DMS53 treated with DMSO at 0.1 percent for 48 hours (cell line): ENCODE data around the gene SMARCC2.

Source experiments
- DNase-seq: peaks from one replicate; lab custom pipeline; 2025; ENCODE audit not compliant: unreplicated experiment; lab: John Stamatoyannopoulos, UW

The SMARCC2 gene

DNA sequence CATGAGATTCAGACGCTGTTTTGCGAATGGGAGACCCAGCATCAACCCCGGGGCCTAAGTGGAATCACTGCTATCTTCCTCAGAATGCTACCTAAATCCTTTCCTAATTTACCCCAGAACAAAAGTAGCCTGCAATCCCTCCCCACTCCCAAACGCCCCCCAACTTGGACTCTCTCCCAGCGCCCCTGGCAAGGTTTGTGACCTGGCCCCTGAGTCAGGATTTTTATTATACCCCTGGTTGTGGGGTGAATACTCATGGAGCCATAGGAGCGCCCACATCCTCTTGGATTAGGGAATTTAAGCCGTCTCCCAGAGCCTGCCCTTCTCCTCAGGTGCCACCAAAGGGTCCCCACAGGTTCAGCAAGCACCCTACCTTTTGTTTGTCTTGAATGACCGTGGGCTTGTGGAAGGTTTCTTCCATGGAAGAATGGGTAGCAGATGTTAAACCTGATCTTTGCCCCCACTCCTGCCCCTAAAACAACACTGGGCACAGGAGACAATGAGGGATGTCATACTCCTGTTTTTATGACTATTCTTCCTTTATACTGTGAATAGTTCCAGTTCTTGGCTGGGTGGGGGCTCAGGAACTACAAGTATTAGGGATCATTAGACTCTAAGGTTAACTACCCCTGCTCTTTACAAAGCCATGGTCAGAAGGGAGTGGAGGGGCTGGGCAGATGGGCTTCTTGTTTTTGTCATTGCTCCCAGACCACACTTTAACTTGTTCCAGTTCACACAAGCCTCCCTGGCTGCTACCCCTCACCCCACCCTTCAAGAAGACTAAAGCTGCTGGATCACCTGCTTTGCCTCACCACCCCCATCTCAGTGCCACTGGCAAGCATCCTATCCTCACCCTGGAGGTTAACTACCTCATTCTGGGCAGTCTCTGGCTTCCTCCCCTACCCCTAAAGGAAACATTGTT, 36.3 kb downstream of the SMARCC2 start:
- no peak for DNase-seq

DNA sequence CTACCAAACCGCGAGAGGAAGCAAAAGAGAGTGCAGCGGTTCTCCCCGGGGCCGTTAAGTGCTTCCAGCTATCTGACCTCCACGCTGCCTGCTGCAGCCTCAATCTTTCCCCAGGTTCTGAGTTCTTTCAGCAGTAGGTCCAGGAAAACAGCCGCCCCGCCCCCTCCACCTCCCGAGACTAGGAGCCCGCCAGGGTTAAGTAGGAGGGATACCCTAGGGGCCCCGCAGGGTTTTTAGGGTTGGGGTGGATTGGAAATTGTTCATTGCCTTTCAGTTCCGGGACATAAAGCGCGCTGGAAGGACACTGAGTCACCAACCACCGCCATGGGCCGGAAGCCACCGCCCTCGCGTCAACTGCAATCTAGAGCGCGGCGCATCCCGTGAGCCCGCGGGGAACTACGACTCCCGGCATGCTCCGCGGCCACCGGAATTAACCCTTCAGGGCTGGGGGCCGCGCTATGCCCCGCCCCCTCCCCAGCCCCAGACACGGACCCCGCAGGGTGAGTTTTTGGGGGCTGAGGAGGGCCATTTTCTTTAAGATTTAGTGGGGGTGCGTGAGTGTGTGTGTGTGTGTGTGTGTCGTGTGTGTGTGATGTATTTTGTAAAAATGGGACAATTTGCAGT, 37.0 kb downstream of the SMARCC2 start, which contains the start of gene MYL6B:
TSS of gene MYL6B (plus strand) at position 456 of the 624 bp plus-strand sequence. CDS start 1,332 bp downstream, outside the sequence.
- DNase-seq = peak; percentile 86

DNA sequence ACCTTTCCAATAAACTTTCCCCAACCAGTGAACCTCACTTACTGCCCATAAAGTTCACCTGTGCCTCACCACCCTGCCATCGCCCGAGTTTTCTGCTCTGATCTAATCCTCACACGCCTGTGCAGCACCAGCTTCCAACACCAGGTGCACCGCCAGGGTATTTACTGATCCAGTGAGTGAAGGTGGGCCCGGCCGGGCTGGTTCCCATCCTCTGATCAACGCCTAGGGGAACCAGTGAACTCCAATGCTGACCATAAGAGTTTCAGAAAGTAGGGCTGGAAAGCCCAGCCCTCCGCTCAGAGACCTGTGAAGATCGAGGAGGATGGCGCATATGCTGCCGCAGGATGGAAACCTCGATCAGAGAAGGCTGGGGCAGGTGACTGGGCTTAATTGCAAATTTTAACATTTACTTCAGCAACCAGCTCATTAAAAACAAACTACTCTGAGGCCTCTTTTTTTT, 37.6 kb downstream of the SMARCC2 start:
- peak; percentile 66 for DNase-seq

GRCh38 chr12:56150563-56150962, 38.7 kb downstream of the SMARCC2 start:
- DNase-seq = no peak

GRCh38 chr12:56146492-56147460, 42.5 kb downstream of the SMARCC2 start:
- no peak for DNase-seq

- no peak for DNase-seq
These were observed 44.1 kb downstream of the SMARCC2 start for GRCh38 chr12:56145217-56145616.

DNA sequence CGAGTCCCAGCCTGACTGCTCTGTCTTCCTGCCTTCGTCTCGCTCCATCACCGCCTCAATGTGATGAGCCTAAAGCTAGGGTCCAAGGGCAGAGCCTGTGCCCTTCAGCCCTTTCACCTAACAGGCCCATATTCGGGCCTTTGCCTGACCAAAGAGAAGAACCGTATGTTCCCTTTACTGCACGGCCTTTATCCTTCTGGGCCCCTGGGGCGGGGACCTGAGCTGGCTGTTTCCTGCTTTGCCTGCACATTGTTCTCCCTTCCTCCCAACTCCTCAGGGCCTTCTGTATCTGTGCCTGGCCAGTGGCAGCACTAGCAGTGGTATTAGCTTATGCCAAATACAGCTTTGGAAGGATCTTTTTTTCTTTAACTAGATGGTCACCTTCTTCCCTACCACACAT, 45.4 kb downstream of the SMARCC2 start:
- DNase-seq = no peak

GRCh38 chr12:56143217-56143616, 46.1 kb downstream of the SMARCC2 start:
- no peak for DNase-seq

DNA sequence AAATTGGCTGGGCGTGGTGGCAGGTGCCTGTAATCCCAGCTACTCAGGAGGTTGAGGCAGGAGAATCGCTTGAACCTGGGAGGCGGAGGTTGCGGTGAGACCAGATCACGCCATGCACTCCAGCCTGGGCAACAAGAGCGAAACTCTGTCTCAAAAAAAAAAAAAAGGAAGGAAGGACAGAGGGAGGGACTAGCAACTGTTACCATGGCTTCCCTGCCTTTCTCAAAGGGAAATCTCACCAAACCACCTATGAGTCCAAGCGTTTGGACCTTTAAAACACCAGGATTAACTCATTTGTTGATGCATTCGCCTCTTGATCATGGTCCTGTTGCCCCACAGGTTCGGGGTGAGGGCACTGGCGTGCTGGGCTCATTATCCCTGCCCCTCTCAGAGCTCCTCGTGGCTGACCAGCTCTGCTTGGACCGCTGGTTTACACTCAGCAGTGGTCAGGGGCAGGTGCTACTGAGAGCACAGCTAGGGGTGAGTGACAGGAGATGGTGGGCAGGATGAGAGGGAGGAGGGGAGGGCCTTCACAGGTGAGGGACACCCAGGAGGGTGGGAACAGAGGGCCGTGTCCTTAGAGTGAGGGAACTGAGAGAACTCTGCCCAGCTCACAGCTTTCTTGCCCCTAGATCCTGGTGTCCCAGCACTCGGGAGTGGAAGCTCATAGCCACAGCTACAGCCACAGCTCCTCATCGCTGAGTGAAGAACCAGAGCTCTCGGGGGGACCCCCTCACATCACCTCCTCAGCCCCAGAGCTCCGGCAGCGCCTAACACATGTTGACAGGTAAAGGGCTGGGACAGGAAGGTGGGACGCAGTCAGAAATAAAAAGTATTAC, 47.1 kb downstream of the SMARCC2 start:
- DNase-seq = no peak

GRCh38 chr12:56137853-56138571, 51.3 kb downstream of the SMARCC2 start:
- no peak for DNase-seq

DNA sequence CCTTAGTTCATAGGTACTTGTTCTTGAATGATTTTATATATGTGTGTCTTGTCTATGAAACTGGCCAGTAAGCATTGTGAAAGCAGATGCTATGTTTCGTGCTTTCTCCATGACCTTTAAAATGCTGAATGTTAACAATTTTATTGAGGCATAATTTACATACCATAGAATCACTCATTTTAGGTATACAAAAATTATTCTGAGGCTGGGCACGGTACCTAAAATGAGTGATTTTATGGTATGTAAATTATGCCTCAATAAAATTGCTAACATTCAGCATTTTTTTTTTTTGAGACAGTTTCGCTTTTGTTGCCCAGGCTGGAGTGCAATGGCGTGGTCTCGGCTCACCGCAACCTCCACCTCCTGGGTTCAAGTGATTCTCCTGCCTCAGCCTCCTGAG, 54.4 kb downstream of the SMARCC2 start:
- DNase-seq = no peak

DNA sequence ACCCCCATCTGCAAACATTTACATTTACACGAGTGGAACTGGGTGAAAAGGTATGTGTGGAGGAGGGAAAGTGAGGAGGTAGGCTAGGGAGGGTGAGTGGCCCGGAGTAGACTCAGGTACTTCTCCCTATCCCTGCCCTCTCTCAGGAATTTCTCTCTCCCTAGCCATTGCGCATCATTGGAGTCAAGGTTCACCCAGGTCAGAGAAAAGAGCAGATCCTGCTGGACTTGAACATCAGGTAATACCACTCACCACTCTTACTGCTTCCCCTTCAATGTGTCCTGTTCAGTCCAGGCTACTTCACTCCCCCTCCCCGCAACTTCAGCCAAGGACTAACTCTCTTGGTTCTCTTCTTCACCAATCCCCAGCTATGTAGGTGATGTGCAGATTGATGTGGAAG, 58.4 kb downstream of the SMARCC2 start:
- no peak for DNase-seq

- no peak for DNase-seq
These were observed 59.3 kb downstream of the SMARCC2 start for GRCh38 chr12:56129942-56130495.

DNA sequence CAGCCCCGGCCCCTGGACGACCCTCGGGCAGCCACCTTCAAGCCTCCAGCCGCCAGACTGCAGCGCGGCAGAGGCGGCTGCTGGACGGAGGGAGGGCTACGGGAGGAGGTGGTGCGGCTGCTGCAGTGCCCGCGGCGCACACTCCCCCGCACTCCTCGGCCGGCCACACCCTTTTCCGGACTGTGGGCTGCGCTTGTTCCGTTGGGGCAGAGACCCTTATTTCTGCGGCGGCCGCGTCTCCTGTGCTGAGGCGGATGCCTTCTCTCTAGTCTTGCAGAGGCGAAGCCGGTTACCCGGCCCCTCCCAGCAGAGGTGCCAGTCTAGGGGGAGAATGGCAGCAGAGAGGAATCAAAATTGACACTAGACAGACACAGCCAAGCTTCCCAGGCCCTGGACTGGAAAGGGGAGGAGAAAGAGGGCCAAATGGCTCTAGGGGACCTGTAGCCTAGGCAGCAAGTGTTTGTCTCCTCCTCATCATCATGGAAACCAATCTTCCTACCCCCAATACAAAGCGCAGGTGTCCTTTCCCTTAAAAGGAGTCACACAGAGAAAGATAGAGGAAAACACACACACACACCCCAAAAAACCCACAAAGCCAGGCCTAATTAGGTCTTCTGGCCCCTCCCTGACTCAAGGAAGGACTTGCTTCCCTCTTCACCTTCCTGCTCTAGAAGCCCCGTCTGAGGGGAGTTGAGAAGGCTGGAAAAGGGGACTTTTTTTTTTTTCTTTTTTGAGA, 59.9 kb downstream of the SMARCC2 start:
- no peak for DNase-seq

- no peak for DNase-seq
These were observed 60.5 kb downstream of the SMARCC2 start for GRCh38 chr12:56128670-56129205.

GRCh38 chr12:56127888-56128669, 61.2 kb downstream of the SMARCC2 start, which contains the start of gene ESYT1:
TSS of gene ESYT1 (plus strand) at chr12:56128267. CDS start at chr12:56128320, 53 bp downstream.
- peak; percentile 97 for DNase-seq

DNA sequence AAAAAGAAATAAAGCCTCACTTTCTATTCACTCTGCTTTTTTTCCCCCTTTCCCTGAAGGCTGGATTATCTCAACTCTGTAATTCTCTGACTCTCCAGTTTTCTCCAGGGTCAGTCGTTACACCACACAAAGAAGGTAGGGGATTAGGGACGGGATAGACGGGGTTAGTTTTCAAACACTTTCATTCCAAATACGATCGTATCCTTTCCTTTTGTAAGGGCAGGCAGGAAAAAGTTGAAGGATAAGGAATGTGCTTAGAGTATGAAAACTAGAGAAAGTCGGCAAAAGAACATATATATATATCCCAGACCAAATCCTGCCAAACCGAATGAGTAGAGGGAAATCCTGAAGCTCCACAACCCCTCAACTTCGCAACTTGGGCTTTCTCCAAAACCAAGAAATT, 61.8 kb downstream of the SMARCC2 start:
- DNase-seq = no peak
